GM12878 (cell line): ENCODE measurements around the gene PIK3R3.

Experiments
- ATF3 ChIP-seq: IDR thresholded peaks from 2 replicates; pipeline ENCODE4 v1.6.1; 2011; ENCODE audit warnings: low read depth, mild to moderate bottlenecking, low read length, moderate library complexity, borderline replicate concordance; ENCODE audit errors: extremely low read depth
- CHD1 ChIP-seq: IDR thresholded peaks from 2 replicates; pipeline ENCODE4 v1.6.1; 2012; ENCODE audit warnings: low read depth, low read length, improper control_type of control experiment
- EZH2 ChIP-seq: IDR thresholded peaks from 2 replicates; pipeline ENCODE4 v1.6.1; 2012; ENCODE audit warnings: low read depth, mild to moderate bottlenecking, control low read depth, inconsistent platforms, low read length, borderline replicate concordance; ENCODE audit not compliant: control insufficient read depth
- MEF2A ChIP-seq: IDR thresholded peaks from 2 replicates; pipeline ENCODE4 v1.6.1; 2011; ENCODE audit warnings: low read depth, mild to moderate bottlenecking, low read length, moderate library complexity; ENCODE audit not compliant: insufficient read depth
- RCOR1 ChIP-seq: conservative IDR thresholded peaks from 2 replicates; pipeline ENCODE4 v1.6.1; 2012; ENCODE audit warnings: low read depth, low read length, improper control_type of control experiment
- RFX5 ChIP-seq: IDR thresholded peaks from 2 replicates; pipeline ENCODE4 v1.6.1; 2011; ENCODE audit warnings: low read depth, low read length, improper control_type of control experiment
- ZZZ3 ChIP-seq: IDR thresholded peaks from 2 replicates; pipeline ENCODE4 v1.6.1; 2011; ENCODE audit warnings: low read depth; ENCODE audit not compliant: control insufficient read depth, insufficient read length

- TF ChIP-seq RFX5, result no peak
- no peak for TF ChIP-seq ATF3
- no peak for TF ChIP-seq RCOR1
- no peak for TF ChIP-seq ZZZ3
- no peak for TF ChIP-seq CHD1
- TF ChIP-seq EZH2, result no peak
- no peak for TF ChIP-seq MEF2A
Measured at GRCh38 chr1:46081206-46081605, 51.2 kb downstream of the PIK3R3 start.
